SK-N-MC (cell line): ENCODE results near the gene VSTM4.

Experiments used
- DNase-seq: peaks from one replicate; pipeline ENCODE4 v3.0.0-alpha.2; 2011; ENCODE audit warnings: low read depth, low spot score
- H3K27ac ChIP-seq: fragments of 200-600 bp; sonication (generic); 2 replicates; pipeline ENCODE4 v1.5.1; 2016; ENCODE audit warnings: mixed run types
- H3K36me3 ChIP-seq: fragments of 200-600 bp; sonication (generic); 2 replicates; pipeline ENCODE4 v1.6.1; 2017; ENCODE audit warnings: antibody characterized with exemption, low read length, mixed read lengths; ENCODE audit not compliant: insufficient read depth
- H3K4me3 ChIP-seq: fragments of 200-600 bp; sonication (generic); 2 replicates; pipeline ENCODE4 v1.5.1; 2016
- H3K9ac ChIP-seq: fragments of 200-600 bp; sonication (generic); 2 replicates; pipeline ENCODE4 v1.8.0; 2017; ENCODE audit warnings: mixed run types, mixed read lengths; ENCODE audit not compliant: insufficient read length
- H3K9me3 ChIP-seq: fragments of 200-600 bp; sonication (generic); 2 replicates; pipeline ENCODE4 v1.6.1; 2017; ENCODE audit warnings: low read depth, mild to moderate bottlenecking, antibody characterized with exemption, low read length, moderate library complexity, mixed read lengths
- EZH2 ChIP-seq: fragments of 200-600 bp; sonication (generic); IDR thresholded peaks from one replicate; pipeline ENCODE4 v1.6.1; 2017; ENCODE audit warnings: antibody characterized with exemption
- FOXP2 ChIP-seq: optimal IDR thresholded peaks from 2 replicates; pipeline ENCODE3; 2011; ENCODE audit warnings: mild to moderate bottlenecking, moderate library complexity; ENCODE audit not compliant: insufficient read depth; ENCODE audit errors: extremely low read length, control extremely low read depth
- POLR2AphosphoS5 ChIP-seq: IDR thresholded peaks from 2 replicates; pipeline ENCODE4 v1.6.1; 2012; ENCODE audit warnings: mild to moderate bottlenecking, low read depth, low read length, borderline replicate concordance

Gene VSTM4

DNA sequence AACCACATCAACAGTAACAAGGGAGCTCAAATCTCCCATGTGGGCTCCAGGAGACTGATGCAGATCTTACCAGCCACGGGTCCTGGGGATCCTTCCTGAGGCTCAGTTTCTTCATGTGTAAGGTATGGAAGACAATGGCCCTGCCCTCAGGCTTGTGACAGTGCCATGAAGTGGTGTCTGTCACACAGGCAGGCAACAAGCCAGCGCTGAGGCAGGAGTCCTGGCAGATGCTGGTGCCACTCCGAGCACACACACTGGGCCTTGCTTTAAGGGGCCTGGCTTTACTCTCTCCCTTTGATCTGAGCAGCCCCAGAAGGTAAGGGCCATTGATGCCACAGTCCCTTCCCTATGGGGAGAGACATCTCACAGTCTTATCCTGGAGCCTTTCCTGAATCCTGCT lies 147.3 kb downstream of the VSTM4 start:
- no peak for DNase-seq
- Histone ChIP-seq H3K36me3 (no peaks in the 10 kb centered on the region), H3K4me3 (no peak overlapping the region), H3K9ac (no peak overlapping the region), H3K9me3 (no peaks in the 10 kb centered on the region), H3K27ac (no peak overlapping the region)
- TF ChIP-seq EZH2 = no peak
- no peak for TF ChIP-seq POLR2AphosphoS5
- TF ChIP-seq FOXP2 = no peak

DNA sequence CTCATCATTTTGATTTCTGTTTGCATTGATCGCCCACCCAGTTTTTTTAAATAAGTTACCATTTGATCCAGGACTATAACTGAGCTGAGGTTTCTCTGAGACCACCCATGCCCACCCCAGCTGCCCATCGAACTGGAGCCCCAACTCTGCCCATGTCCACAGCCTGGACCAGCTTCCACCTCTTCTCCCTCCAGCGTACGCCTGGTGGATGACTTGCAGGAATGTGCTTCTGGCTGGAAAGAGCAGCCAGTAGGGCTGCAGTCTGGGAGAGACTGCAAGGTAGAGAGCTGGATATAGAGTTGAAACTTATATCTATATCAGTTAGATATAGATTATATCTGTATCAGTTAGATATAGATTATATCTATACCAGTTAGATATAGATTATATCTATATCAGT lies 149.9 kb downstream of the VSTM4 start:
- Histone ChIP-seq H3K9ac (no peak overlapping the region), H3K27ac (no peak overlapping the region), H3K9me3 (no peaks in the 10 kb centered on the region), H3K36me3 (no peaks in the 10 kb centered on the region), H3K4me3 (no peak overlapping the region)
- TF ChIP-seq EZH2 (no peak), POLR2AphosphoS5 (no peak), FOXP2 (no peak)
- DNase-seq = no peak
